Measurements from ENCODE around the gene UBAP1L. TPM values are rescaled to one million over a fixed set of nuclear protein-coding genes. Genes with fewer than 3 reads are reported as not detected.
A peak's percentile ranks its signal among the peaks of the same experiment; 100 is the strongest.

UBAP1L gene
- total and polyA plus RNA-seq, 3 donors from 2014 or later = 3.7 to 12.1 (median 11.3) TPM

GRCh38 chr15:65056106-65056505 is 58.9 kb downstream of the UBAP1L start:
- peaks cover 37% of the 10 kb centered on the region for H3K4me1 ChIP-seq
- 81 to 82% methylated on average over 9 of the region's 9 CpGs for WGBS, 2 donors

GRCh38 chr15:65055201-65055870 is 59.7 kb downstream of the UBAP1L start:
- no peaks in the 10 kb centered on the region for H3K36me3 ChIP-seq (ENCODE audit: low read depth, missing control alignments)
- peaks cover 34% of the 10 kb centered on the region for H3K4me1 ChIP-seq
- DNase-seq = peak; percentile 60
- H3K27ac ChIP-seq = peak overlapping the region in 1 of 2 donors; percentile 35
- no peaks in the 10 kb centered on the region for H3K27me3 ChIP-seq
- intact Hi-C loops (cut with DNase I; ENCODE audit: low total_unique reads) = no loop called here
- H3K4me3 ChIP-seq = no peak overlapping the region
- H3K9me3 ChIP-seq = no peaks in the 10 kb centered on the region
- no peak for TF ChIP-seq CTCF (IDR thresholded peaks at IDR 0.05)
- TF ChIP-seq POLR2A (IDR thresholded peaks at IDR 0.05) = no peak
- 31 to 56% methylated on average over 6 of the region's 6 CpGs for WGBS, 2 donors

More at GRCh38 chr15:65056106-65056505, 58.9 kb downstream of the UBAP1L start:
- Histone ChIP-seq H3K9me3 (no peaks in the 10 kb centered on the region), H3K36me3 (ENCODE audit: low read depth, missing control alignments) (no peaks in the 10 kb centered on the region), H3K27ac (no peak overlapping the region), H3K4me3 (no peak overlapping the region), H3K27me3 (no peaks in the 10 kb centered on the region)
- DNase-seq = no peak
- intact Hi-C loops (cut with DNase I; ENCODE audit: low total_unique reads) = no loop called here
- no peak for TF ChIP-seq POLR2A (IDR thresholded peaks at IDR 0.05)
- no peak for TF ChIP-seq CTCF (IDR thresholded peaks at IDR 0.05)

GRCh38 chr15:65054333-65055200 is 60.4 kb downstream of the UBAP1L start:
- no peaks in the 10 kb centered on the region for H3K9me3 ChIP-seq
- H3K27ac ChIP-seq = peak overlapping the region in 1 of 2 donors; percentile 3
- H3K4me1 ChIP-seq = peaks cover 28% of the 10 kb centered on the region
- WGBS, 2 donors = 67 to 93% methylated on average over 9 to 24 of the region's 26 CpGs
- peak; percentile 83 for DNase-seq
- H3K4me3 ChIP-seq = no peak overlapping the region
- intact Hi-C loops (cut with DNase I; ENCODE audit: low total_unique reads) = no loop called here
- TF ChIP-seq CTCF (IDR thresholded peaks at IDR 0.05) (peak; percentile 83 to 93 (median 91)), POLR2A (IDR thresholded peaks at IDR 0.05) (no peak)
- no peaks in the 10 kb centered on the region for H3K27me3 ChIP-seq
- H3K36me3 ChIP-seq (ENCODE audit: low read depth, missing control alignments) = no peaks in the 10 kb centered on the region

GRCh38 chr15:65052956-65053355 is 62.0 kb downstream of the UBAP1L start:
- H3K27me3 ChIP-seq = no peaks in the 10 kb centered on the region
- no peaks in the 10 kb centered on the region for H3K9me3 ChIP-seq
- no peak for DNase-seq
- no peak overlapping the region for H3K27ac ChIP-seq
- 77 to 81% methylated on average over 2 of the region's 2 CpGs for WGBS, 2 donors
- intact Hi-C loops (cut with DNase I; ENCODE audit: low total_unique reads) = no loop called here
- no peak overlapping the region for H3K4me3 ChIP-seq
- TF ChIP-seq POLR2A (IDR thresholded peaks at IDR 0.05) (no peak), CTCF (IDR thresholded peaks at IDR 0.05) (no peak)
- no peaks in the 10 kb centered on the region for H3K36me3 ChIP-seq (ENCODE audit: low read depth, missing control alignments)
- peaks cover 14% of the 10 kb centered on the region for H3K4me1 ChIP-seq

Measured in testis (tissue), 3 donors.